B cell (primary cell): ENCODE results near the gene TEKT3.

Source experiments
- CTCF ChIP-seq: fragments of 200-600 bp; IDR thresholded peaks from one replicate; pipeline ENCODE4 v1.8.0; 2022; ENCODE audit warnings: antibody characterized with exemption, mild to moderate bottlenecking
- EZH2 ChIP-seq: IDR thresholded peaks from 2 replicates; pipeline ENCODE4 v1.6.1; 2012; ENCODE audit warnings: borderline replicate concordance, low read depth, mild to moderate bottlenecking, moderate library complexity, low read length; ENCODE audit not compliant: insufficient read depth, poor library complexity, severe bottlenecking

- TF ChIP-seq CTCF (no peak), EZH2 (no peak)
Measured at GRCh38 chr17:15379659-15380058, 38.3 kb upstream of the TEKT3 start.
